CD4-positive, alpha-beta T cell treated with Interleukin-6 for 4 hours (primary cell): Measurements from ENCODE around the gene PTPRF.
A peak's percentile ranks its signal among the peaks of the same experiment; 100 is the strongest.
"Not testable (repeated sequence)": the region's sequence is repeated elsewhere in the genome, so short reads cannot be mapped to it uniquely, and the experiment has no call there.

Source experiments
- DNase-seq: peaks from one replicate; pipeline ENCODE4 v3.0.0-alpha.2; 2020; ENCODE audit warnings: mixed read lengths

The PTPRF gene

GRCh38 chr1:43530483-43531106, at the start of gene PTPRF:
TSS of gene PTPRF (plus strand) at chr1:43530883. CDS start at chr1:43545076, 14,193 bp downstream.
- DNase-seq = peak; percentile 33

GRCh38 chr1:43481491-43481890, 49.2 kb upstream of the PTPRF start:
- DNase-seq = no peak

- no peak for DNase-seq
Measured at GRCh38 chr1:43482215-43482614, 48.5 kb upstream of the PTPRF start.

GRCh38 chr1:43484367-43484766, 46.3 kb upstream of the PTPRF start:
- DNase-seq = no peak

- DNase-seq = no peak
Measured at GRCh38 chr1:43488165-43488564, 42.5 kb upstream of the PTPRF start.

GRCh38 chr1:43491061-43491460, 39.6 kb upstream of the PTPRF start:
- no peak for DNase-seq

- no peak for DNase-seq
Measured at GRCh38 chr1:43492826-43493225, 37.9 kb upstream of the PTPRF start.

GRCh38 chr1:43493661-43494450, 36.8 kb upstream of the PTPRF start:
- no peak for DNase-seq

- no peak for DNase-seq
Measured at GRCh38 chr1:43495204-43495603, 35.5 kb upstream of the PTPRF start.

GRCh38 chr1:43499898-43500297, 30.8 kb upstream of the PTPRF start:
- DNase-seq = no peak

GRCh38 chr1:43501806-43502205, 28.9 kb upstream of the PTPRF start:
- not testable (repeated sequence) for DNase-seq

- DNase-seq = no peak
Measured at GRCh38 chr1:43503534-43503933, 27.1 kb upstream of the PTPRF start.

GRCh38 chr1:43505077-43505780, 25.5 kb upstream of the PTPRF start:
- no peak for DNase-seq

GRCh38 chr1:43506233-43506632, 24.4 kb upstream of the PTPRF start:
- DNase-seq = no peak

- no peak for DNase-seq
Measured at GRCh38 chr1:43507296-43508295, 23.1 kb upstream of the PTPRF start.

- DNase-seq = no peak
Measured at GRCh38 chr1:43509007-43509739, 21.5 kb upstream of the PTPRF start.

GRCh38 chr1:43509740-43510375, 20.8 kb upstream of the PTPRF start:
- DNase-seq = no peak

GRCh38 chr1:43510621-43511020, 20.1 kb upstream of the PTPRF start:
- DNase-seq = no peak

GRCh38 chr1:43511394-43511793, 19.3 kb upstream of the PTPRF start:
- DNase-seq = no peak

- DNase-seq = no peak
Measured at GRCh38 chr1:43512133-43512532, 18.6 kb upstream of the PTPRF start.

GRCh38 chr1:43512681-43513080, 18.0 kb upstream of the PTPRF start:
- DNase-seq = no peak
